Stimulated activated CD8-positive, alpha-beta memory T cell treated with anti-CD3 and anti-CD28 coated beads, Interleukin-15, amount 100 ng/mL, for 1 hour (primary cell): ENCODE results near the gene HIGD1B.
A peak's percentile ranks its signal among the peaks of the same experiment; 100 is the strongest.

Experiments used
- DNase-seq: peaks from one replicate; pipeline ENCODE4 v3.0.0-alpha.2; 2020; ENCODE audit warnings: low read depth

The HIGD1B gene

GRCh38 chr17:44878627-44879221, 31.0 kb downstream of the HIGD1B start:
- DNase-seq: no peak

- DNase-seq: no peak
These were observed 31.7 kb downstream of the HIGD1B start for GRCh38 chr17:44879376-44879775.

GRCh38 chr17:44880062-44880461, 32.4 kb downstream of the HIGD1B start:
- DNase-seq: no peak

GRCh38 chr17:44881145-44881544, 33.5 kb downstream of the HIGD1B start:
- DNase-seq: no peak

GRCh38 chr17:44884941-44885340, 37.3 kb downstream of the HIGD1B start:
- DNase-seq: no peak

GRCh38 chr17:44887016-44887415, 39.3 kb downstream of the HIGD1B start:
- DNase-seq: no peak

GRCh38 chr17:44887971-44888954, 40.6 kb downstream of the HIGD1B start:
- DNase-seq: no peak

- no peak for DNase-seq
These were observed 41.3 kb downstream of the HIGD1B start for GRCh38 chr17:44889003-44889402.

GRCh38 chr17:44892250-44892649, 44.6 kb downstream of the HIGD1B start:
- no peak for DNase-seq

GRCh38 chr17:44894642-44895041, 47.0 kb downstream of the HIGD1B start:
- DNase-seq: no peak

- DNase-seq: no peak
These were observed 51.0 kb downstream of the HIGD1B start for GRCh38 chr17:44898768-44899073.

- peak; percentile 88 for DNase-seq
These were observed 51.5 kb downstream of the HIGD1B start, which contains the start of gene EFTUD2 for GRCh38 chr17:44899074-44899782. EFTUD2 (minus strand) TSS chr17:44899445; CDS start chr17:44894521, 4,924 bp downstream.
